ENCODE measurements around the gene MAP4K5. TPM values are rescaled to one million over a fixed set of nuclear protein-coding genes. Genes with fewer than 3 reads are reported as not detected.

Gene MAP4K5
- total RNA-seq, 3 donors from 2014 or later = 108 to 165 (median 119) TPM

DNA sequence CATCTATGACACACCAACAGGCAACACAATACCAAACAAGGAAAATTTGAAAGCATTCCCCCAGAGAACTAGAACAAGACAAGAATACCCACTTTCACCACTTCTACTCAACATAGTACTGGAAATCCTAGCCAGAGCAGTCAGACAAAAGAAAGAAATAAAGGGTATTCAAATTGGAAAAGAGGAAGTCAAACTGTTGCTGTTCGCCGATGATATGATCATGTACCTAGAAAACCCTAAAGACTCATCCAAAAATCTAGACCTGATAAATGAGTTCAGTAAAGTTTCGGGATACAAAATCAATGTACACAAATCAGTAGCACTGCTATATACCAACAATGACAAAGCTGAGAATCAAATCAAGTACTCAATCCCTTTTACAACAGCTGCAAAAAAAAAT is 19.5 kb upstream of the MAP4K5 start:
- H3K4me3 ChIP-seq = no peak overlapping the region
- intact Hi-C loops (cut with DNase I; ENCODE audit: low total_unique reads) = no loop called here
- H3K27ac ChIP-seq = no peak overlapping the region
- TF ChIP-seq CTCF (IDR thresholded peaks at IDR 0.05) (no peak), POLR2A (IDR thresholded peaks at IDR 0.05) (no peak), POLR2AphosphoS5 (IDR thresholded peaks at IDR 0.05) (no peak)
- H3K27me3 ChIP-seq = no peaks in the 10 kb centered on the region
- no peak for DNase-seq (ENCODE audit: low spot score in 2 of 2)
- H3K36me3 ChIP-seq = no peaks in the 10 kb centered on the region
- H3K9me3 ChIP-seq = no peaks in the 10 kb centered on the region
- H3K4me1 ChIP-seq = no peaks in the 10 kb centered on the region

DNA sequence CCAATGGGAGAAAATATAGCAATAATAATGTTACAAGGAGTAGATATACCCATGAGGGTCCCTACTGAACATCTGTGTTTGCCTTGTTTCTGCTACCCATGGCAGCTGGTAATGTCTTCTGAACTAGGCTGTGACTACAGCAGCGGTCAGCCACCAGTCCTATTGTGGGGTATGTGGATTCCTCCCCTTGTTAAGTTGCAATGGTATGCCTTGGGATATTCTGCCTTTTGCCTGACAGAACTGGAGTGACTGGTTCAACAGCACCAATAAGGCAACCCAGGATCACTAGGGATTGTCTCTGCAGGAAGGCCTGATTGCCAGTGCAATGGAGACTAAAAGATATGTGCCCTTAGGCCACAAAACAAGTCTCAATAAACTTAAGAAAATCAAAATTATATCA is 17.9 kb upstream of the MAP4K5 start:
- no peak for TF ChIP-seq POLR2AphosphoS5 (IDR thresholded peaks at IDR 0.05)
- TF ChIP-seq CTCF (IDR thresholded peaks at IDR 0.05) = no peak
- no peak for TF ChIP-seq POLR2A (IDR thresholded peaks at IDR 0.05)
- no peak for DNase-seq (ENCODE audit: low spot score in 2 of 2)
- no peaks in the 10 kb centered on the region for H3K9me3 ChIP-seq
- no peak overlapping the region for H3K4me3 ChIP-seq
- H3K36me3 ChIP-seq = no peaks in the 10 kb centered on the region
- H3K27ac ChIP-seq = no peak overlapping the region
- peaks cover 0 to 2% of the 10 kb centered on the region in 2 donors for H3K4me1 ChIP-seq
- intact Hi-C loops (cut with DNase I; ENCODE audit: low total_unique reads) = no loop called here
- no peaks in the 10 kb centered on the region for H3K27me3 ChIP-seq

DNA sequence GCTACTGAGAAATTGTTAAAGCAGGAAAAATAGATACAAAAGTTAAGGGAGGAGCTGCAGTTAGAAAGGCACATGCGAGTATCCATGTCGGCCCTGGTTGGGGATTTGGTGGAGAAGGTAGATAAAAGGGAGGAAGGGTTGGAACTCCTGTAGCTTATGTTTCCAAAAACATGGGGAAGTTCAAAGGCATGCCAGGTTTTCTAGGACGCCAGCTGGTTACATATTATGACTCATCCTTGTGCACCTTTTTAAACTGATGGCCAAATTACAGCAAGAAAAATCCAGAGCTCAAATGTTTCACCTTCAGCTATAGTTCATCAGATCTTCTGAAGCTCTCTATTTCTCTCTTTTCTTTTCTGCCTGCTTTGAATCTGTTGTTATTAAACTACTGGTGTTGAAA is 13.2 kb upstream of the MAP4K5 start:
- H3K27me3 ChIP-seq = no peaks in the 10 kb centered on the region
- no peaks in the 10 kb centered on the region for H3K9me3 ChIP-seq
- peak in 1 of 2 donors; percentile 46 for DNase-seq (ENCODE audit: low spot score in 2 of 2)
- H3K4me1 ChIP-seq = peaks cover 0 to 3% of the 10 kb centered on the region in 2 donors
- peak overlapping the region; percentile 29 to 74 for H3K27ac ChIP-seq
- no peaks in the 10 kb centered on the region for H3K36me3 ChIP-seq
- H3K4me3 ChIP-seq = no peak overlapping the region
- intact Hi-C loops (cut with DNase I; ENCODE audit: low total_unique reads) = no loop called here
- TF ChIP-seq CTCF (IDR thresholded peaks at IDR 0.05) (no peak), POLR2A (IDR thresholded peaks at IDR 0.05) (no peak), POLR2AphosphoS5 (IDR thresholded peaks at IDR 0.05) (no peak)

- DNase-seq (ENCODE audit: low spot score in 2 of 2) = peak in 1 of 2 donors; percentile 68
- peak overlapping the region; percentile 29 to 74 for H3K27ac ChIP-seq
- no peaks in the 10 kb centered on the region for H3K27me3 ChIP-seq
- no peak overlapping the region for H3K4me3 ChIP-seq
- peaks cover 0 to 3% of the 10 kb centered on the region in 2 donors for H3K4me1 ChIP-seq
- intact Hi-C loops (cut with DNase I; ENCODE audit: low total_unique reads) = loop anchor here (1.0 kb wide), 1 partner anchor 11 kb away; no protein-coding TSS in a partner anchor
- no peaks in the 10 kb centered on the region for H3K9me3 ChIP-seq
- TF ChIP-seq POLR2A (IDR thresholded peaks at IDR 0.05) = no peak
- TF ChIP-seq CTCF (IDR thresholded peaks at IDR 0.05) = no peak
- TF ChIP-seq POLR2AphosphoS5 (IDR thresholded peaks at IDR 0.05) = no peak
- H3K36me3 ChIP-seq = no peaks in the 10 kb centered on the region
These were observed 12.5 kb upstream of the MAP4K5 start for GRCh38 chr14:50544911-50545310.

- H3K27ac ChIP-seq = no peak overlapping the region
- intact Hi-C loops (cut with DNase I; ENCODE audit: low total_unique reads) = no loop called here
- H3K9me3 ChIP-seq = no peaks in the 10 kb centered on the region
- H3K4me3 ChIP-seq = no peak overlapping the region
- TF ChIP-seq CTCF (IDR thresholded peaks at IDR 0.05) (peak in 2 of 3 donors; percentile 47 to 62), POLR2A (IDR thresholded peaks at IDR 0.05) (no peak)
- no peaks in the 10 kb centered on the region for H3K27me3 ChIP-seq
- H3K36me3 ChIP-seq = no peaks in the 10 kb centered on the region
- no peak for DNase-seq (ENCODE audit: low spot score in 2 of 2)
- H3K4me1 ChIP-seq = peaks cover 0 to 3% of the 10 kb centered on the region in 2 donors
These were observed 10.6 kb upstream of the MAP4K5 start for GRCh38 chr14:50542941-50543418.

All from breast epithelium (tissue), 4 donors.